Body of pancreas (tissue), 4 donors: ENCODE results near the gene PBXIP1.

Experiments
- CTCF ChIP-seq, 7 experiments: fragments of 450-650 bp in 4 of 7; fragments of 200-600 bp in 3 of 7; sonication (generic) in 3 of 7; IDR thresholded peaks; one replicate each; pipeline ENCODE4 v1.5.1; 2016 to 2019; ENCODE audit warnings: antibody characterized with exemption in 7 of 7
- POLR2A ChIP-seq, 3 donors: fragments of 450-650 bp; IDR thresholded peaks; one replicate each; pipeline ENCODE4 v1.6.1; 2016; ENCODE audit warnings: antibody characterized with exemption in 3 of 3, mild to moderate bottlenecking in 2 of 3

- TF ChIP-seq CTCF (IDR thresholded peaks at IDR 0.05) (no peak), POLR2A (IDR thresholded peaks at IDR 0.05) (no peak)
These were observed 33.4 kb upstream of the PBXIP1 start for GRCh38 chr1:154989195-154989860.
